ENCODE results near the gene RGSL1.

DNA sequence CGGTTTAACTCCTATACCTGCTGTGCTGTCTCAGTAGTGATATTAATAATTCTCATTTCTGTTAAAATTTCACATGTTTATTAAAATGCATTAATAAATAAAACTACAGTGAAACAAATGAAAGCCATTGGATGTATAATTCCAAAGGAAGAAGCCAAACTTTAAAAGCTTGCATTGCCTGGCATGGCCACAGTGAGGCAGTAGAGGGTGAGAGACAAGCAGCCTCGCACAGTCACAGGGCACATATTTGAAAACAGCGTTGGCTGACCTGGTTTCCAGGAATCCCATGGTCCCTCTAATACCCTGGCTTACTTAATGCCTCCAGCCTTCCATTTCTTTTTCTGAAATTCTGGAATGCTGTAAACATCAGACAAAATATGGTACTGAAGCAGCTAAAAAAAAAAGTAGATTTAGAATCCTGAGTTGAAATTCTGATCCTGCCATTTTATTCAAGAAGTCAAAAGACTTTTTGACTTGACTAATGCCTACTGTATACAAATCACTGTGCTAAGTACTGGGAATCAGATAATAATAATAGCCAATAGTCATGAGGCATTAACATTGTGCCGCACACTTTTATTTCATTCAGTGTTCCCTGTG, 145.8 kb downstream of the RGSL1 start:
- TF ChIP-seq EZH2 (IDR thresholded peaks at IDR 0.05; ENCODE audit: insufficient read depth, poor library complexity, severe bottlenecking) (no peak), EZH2phosphoT487 (IDR thresholded peaks at IDR 0.05; ENCODE audit: insufficient read depth, low read depth) (no peak)

Data from GM23248 (cell line).